Loucy (cell line): ENCODE data around the gene IL17B.

Experiments
- H2AFZ ChIP-seq: fragments of 200-600 bp; sonication (generic); 2 replicates; pipeline ENCODE4 v1.6.0; 2016; ENCODE audit warnings: antibody characterized with exemption, mild to moderate bottlenecking, low read length, moderate library complexity
- H3F3A ChIP-seq: fragments of 200-600 bp; 2 replicates; pipeline ENCODE4 v1.6.0; 2016; ENCODE audit warnings: antibody characterized with exemption, low read depth, mild to moderate bottlenecking
- H3K27me3 ChIP-seq: fragments of 200-600 bp; sonication (generic); 2 replicates; pipeline ENCODE4 v1.6.1; 2014; ENCODE audit warnings: low read length, mild to moderate bottlenecking; ENCODE audit not compliant: insufficient read depth, poor library complexity, severe bottlenecking
- H3K36me3 ChIP-seq: fragments of 200-600 bp; sonication (generic); 2 replicates; pipeline ENCODE4 v1.6.1; 2016; ENCODE audit warnings: low read length; ENCODE audit not compliant: insufficient read depth
- H3K4me1 ChIP-seq: fragments of 200-600 bp; sonication (generic); 2 replicates; pipeline ENCODE4 v1.5.1; 2014; ENCODE audit warnings: low read length, mild to moderate bottlenecking; ENCODE audit not compliant: insufficient read depth, poor library complexity, severe bottlenecking
- H3K4me2 ChIP-seq: fragments of 200-600 bp; sonication (generic); 2 replicates; pipeline ENCODE4 v1.6.0; 2014; ENCODE audit warnings: antibody characterized with exemption, low read length, low read depth, mild to moderate bottlenecking; ENCODE audit not compliant: poor library complexity, severe bottlenecking
- H3K4me3 ChIP-seq: fragments of 200-600 bp; sonication (generic); 2 replicates; pipeline ENCODE4 v1.5.1; 2014; ENCODE audit warnings: low read length, mild to moderate bottlenecking, mixed read lengths; ENCODE audit not compliant: poor library complexity, severe bottlenecking
- H3K79me2 ChIP-seq: fragments of 200-600 bp; sonication (generic); 2 replicates; pipeline ENCODE4 v1.6.1; 2014; ENCODE audit warnings: low read length; ENCODE audit not compliant: insufficient read depth
- H3K9ac ChIP-seq: fragments of 200-600 bp; sonication (generic); 2 replicates; pipeline ENCODE4 v1.6.0; 2014; ENCODE audit warnings: mild to moderate bottlenecking, low read depth, low read length, moderate library complexity; ENCODE audit not compliant: poor library complexity, severe bottlenecking
- H3K9me2 ChIP-seq: fragments of 200-600 bp; sonication (generic); replicated peaks from 2 replicates; pipeline ENCODE4 v1.6.1; 2016; ENCODE audit warnings: low read depth, low read length, mixed read lengths
- H3K9me3 ChIP-seq: fragments of 200-600 bp; sonication (generic); 2 replicates; pipeline ENCODE4 v1.6.1; 2014; ENCODE audit warnings: mild to moderate bottlenecking, antibody characterized with exemption, low read length, low read depth; ENCODE audit not compliant: insufficient read depth
- H4K20me1 ChIP-seq: fragments of 200-600 bp; sonication (generic); 2 replicates; pipeline ENCODE4 v1.6.0; 2014; ENCODE audit warnings: antibody characterized with exemption, low read length, mild to moderate bottlenecking; ENCODE audit not compliant: insufficient read depth, poor library complexity, severe bottlenecking
- EZH2phosphoT487 ChIP-seq: fragments of 200-600 bp; IDR thresholded peaks from 2 replicates; pipeline ENCODE4 v1.6.1; 2018; ENCODE audit warnings: antibody characterized with exemption, mild to moderate bottlenecking, moderate library complexity, borderline replicate concordance
- TF ChIP-seq, protein P1 (sequence below): fragments of 200-600 bp; sonication (generic); conservative IDR thresholded peaks from 2 replicates; pipeline ENCODE4 v1.5.1; 2014; ENCODE audit warnings: mild to moderate bottlenecking, antibody characterized with exemption, low read length

IL17B gene

DNA sequence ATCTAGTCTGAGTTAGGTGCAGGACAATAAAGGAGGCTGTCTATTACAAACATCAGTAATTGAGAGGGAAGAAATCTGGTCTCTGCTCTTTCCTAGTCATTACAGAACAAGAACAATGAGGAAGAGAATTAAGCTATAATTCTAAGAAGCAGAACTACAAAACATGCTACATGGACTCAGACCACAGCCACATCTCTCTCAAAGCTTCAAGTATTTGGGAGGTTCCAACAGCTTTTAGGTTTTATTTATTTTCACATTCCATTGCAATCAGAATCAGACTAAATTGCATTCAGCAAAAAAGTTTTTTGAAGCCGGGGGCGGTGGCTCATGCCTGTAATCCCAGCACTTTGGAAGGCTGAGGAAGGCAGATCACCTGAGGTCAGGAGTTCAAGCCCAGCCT is 34.9 kb downstream of the IL17B start:
- TF ChIP-seq, protein P1, sequence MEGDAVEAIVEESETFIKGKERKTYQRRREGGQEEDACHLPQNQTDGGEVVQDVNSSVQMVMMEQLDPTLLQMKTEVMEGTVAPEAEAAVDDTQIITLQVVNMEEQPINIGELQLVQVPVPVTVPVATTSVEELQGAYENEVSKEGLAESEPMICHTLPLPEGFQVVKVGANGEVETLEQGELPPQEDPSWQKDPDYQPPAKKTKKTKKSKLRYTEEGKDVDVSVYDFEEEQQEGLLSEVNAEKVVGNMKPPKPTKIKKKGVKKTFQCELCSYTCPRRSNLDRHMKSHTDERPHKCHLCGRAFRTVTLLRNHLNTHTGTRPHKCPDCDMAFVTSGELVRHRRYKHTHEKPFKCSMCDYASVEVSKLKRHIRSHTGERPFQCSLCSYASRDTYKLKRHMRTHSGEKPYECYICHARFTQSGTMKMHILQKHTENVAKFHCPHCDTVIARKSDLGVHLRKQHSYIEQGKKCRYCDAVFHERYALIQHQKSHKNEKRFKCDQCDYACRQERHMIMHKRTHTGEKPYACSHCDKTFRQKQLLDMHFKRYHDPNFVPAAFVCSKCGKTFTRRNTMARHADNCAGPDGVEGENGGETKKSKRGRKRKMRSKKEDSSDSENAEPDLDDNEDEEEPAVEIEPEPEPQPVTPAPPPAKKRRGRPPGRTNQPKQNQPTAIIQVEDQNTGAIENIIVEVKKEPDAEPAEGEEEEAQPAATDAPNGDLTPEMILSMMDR, result no peak
- no peak for TF ChIP-seq EZH2phosphoT487
- Histone ChIP-seq H4K20me1 (peaks cover 23% of the 10 kb centered on the region), H3K9me3 (no peaks in the 10 kb centered on the region), H3K27me3 (no peaks in the 10 kb centered on the region), H3K79me2 (peaks cover 37% of the 10 kb centered on the region), H3K9me2 (no peaks in the 10 kb centered on the region), H3K4me1 (peaks cover 35% of the 10 kb centered on the region), H3K9ac (no peak overlapping the region), H2AFZ (no peak overlapping the region), H3F3A (no peaks in the 10 kb centered on the region; the same call in 1 of the 2 replicates), H3K4me3 (peak overlapping the region; percentile 93), H3K36me3 (peaks cover 6% of the 10 kb centered on the region; the same call in 1 of the 2 replicates), H3K4me2 (peak overlapping the region; percentile 85)

DNA sequence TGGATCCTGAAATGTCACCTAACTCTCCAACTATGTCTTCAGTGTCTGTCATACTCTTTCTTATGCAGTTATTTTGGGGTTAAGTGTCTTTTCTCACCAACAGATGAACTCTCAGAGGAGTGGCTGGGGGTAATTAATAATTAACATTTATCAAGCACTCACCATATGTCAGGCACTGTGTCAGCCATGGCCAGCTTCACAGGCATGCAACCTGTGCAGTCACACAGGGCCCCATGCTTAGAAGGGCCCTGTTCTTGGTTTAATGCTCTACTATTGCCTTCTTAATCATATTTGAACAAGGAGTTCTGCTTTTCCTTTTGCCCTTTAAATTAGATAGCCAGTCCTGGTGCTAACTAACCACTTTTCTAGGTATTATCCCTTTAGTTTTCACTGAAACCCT is 37.2 kb downstream of the IL17B start:
- TF ChIP-seq, protein P1, result no peak
- no peak for TF ChIP-seq EZH2phosphoT487

DNA sequence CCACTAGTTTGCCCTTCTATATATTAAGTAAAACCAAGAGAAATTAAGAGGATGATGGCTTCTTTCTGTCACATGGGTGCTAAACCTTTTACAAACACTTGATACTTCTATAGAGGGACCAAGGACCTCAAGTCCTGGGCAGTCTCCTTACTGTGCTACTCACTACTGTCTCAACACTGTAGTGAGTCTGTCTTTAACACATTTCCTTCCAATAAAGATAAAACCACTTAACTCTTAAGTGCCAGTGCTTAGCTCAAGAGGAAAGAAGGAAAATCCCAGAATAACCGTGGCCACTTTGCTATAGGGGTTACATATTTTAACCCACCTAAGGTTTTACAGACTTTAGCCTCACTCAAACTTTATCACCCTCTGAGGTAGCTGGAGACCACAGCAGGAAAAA is 38.2 kb downstream of the IL17B start:
- no peak overlapping the region for H3K9ac ChIP-seq
- TF ChIP-seq, protein P1, result no peak
- no peak for TF ChIP-seq EZH2phosphoT487
- no peaks in the 10 kb centered on the region for H3K9me2 ChIP-seq
- H3K9me3 ChIP-seq, result no peaks in the 10 kb centered on the region
- H2AFZ ChIP-seq, result no peak overlapping the region
- H3F3A ChIP-seq, result no peaks in the 10 kb centered on the region; the same call in 1 of the 2 replicates
- no peaks in the 10 kb centered on the region for H4K20me1 ChIP-seq
- peaks cover 5% of the 10 kb centered on the region for H3K79me2 ChIP-seq
- H3K36me3 ChIP-seq, result no peaks in the 10 kb centered on the region
- no peak overlapping the region for H3K4me3 ChIP-seq
- H3K4me2 ChIP-seq, result no peak overlapping the region
- H3K27me3 ChIP-seq, result no peaks in the 10 kb centered on the region
- H3K4me1 ChIP-seq, result peaks cover 13% of the 10 kb centered on the region

More for the DNA sequence above, 37.2 kb downstream of the IL17B start:
- Histone ChIP-seq H3K9me2 (no peaks in the 10 kb centered on the region), H3K36me3 (no peaks in the 10 kb centered on the region), H4K20me1 (peaks cover under 1% of the 10 kb centered on the region), H3K9ac (no peak overlapping the region), H3K4me3 (no peak overlapping the region), H3K79me2 (peaks cover 14% of the 10 kb centered on the region), H3K27me3 (no peaks in the 10 kb centered on the region), H3K4me1 (peaks cover 13% of the 10 kb centered on the region), H3F3A (no peaks in the 10 kb centered on the region; the same call in 1 of the 2 replicates), H3K4me2 (no peak overlapping the region), H2AFZ (no peak overlapping the region), H3K9me3 (no peaks in the 10 kb centered on the region)
